SIG-M5 treated with dmso at 0.1 percent for 504 hours (cell line): ENCODE data around the gene CAPN1.
"Not testable (repeated sequence)": the region's sequence is repeated elsewhere in the genome, so short reads cannot be mapped to it uniquely, and the experiment has no call there.

Experiments
- DNase-seq: peaks from one replicate; lab custom pipeline; 2025; ENCODE audit not compliant: unreplicated experiment; lab: John Stamatoyannopoulos, UW

Gene CAPN1

GRCh38 chr11:65216830-65217229, 35.1 kb downstream of the CAPN1 start:
- DNase-seq = no peak

- no peak for DNase-seq
Measured at GRCh38 chr11:65217441-65218423, 36.0 kb downstream of the CAPN1 start.

GRCh38 chr11:65218446-65218845, 36.7 kb downstream of the CAPN1 start:
- DNase-seq = no peak

- DNase-seq = no peak
Measured at GRCh38 chr11:65219930-65220213, 38.1 kb downstream of the CAPN1 start.

GRCh38 chr11:65221026-65221425, 39.3 kb downstream of the CAPN1 start:
- DNase-seq = no peak

GRCh38 chr11:65223011-65223410, 41.3 kb downstream of the CAPN1 start:
- no peak for DNase-seq

GRCh38 chr11:65224930-65225278, 43.2 kb downstream of the CAPN1 start:
- no peak for DNase-seq

- DNase-seq = peak; percentile 31
Measured at GRCh38 chr11:65225279-65226102, 43.8 kb downstream of the CAPN1 start.

- DNase-seq = no peak
Measured at GRCh38 chr11:65226103-65226442, 44.3 kb downstream of the CAPN1 start.

GRCh38 chr11:65227879-65228278, 46.2 kb downstream of the CAPN1 start:
- no peak for DNase-seq

- DNase-seq = no peak
Measured at GRCh38 chr11:65236194-65237059, 54.7 kb downstream of the CAPN1 start.

- not testable (repeated sequence) for DNase-seq
Measured at GRCh38 chr11:65238302-65238701, 56.6 kb downstream of the CAPN1 start.

GRCh38 chr11:65241134-65241533, 59.4 kb downstream of the CAPN1 start:
- no peak for DNase-seq

- DNase-seq = no peak
Measured at GRCh38 chr11:65241692-65242091, 60.0 kb downstream of the CAPN1 start.

- DNase-seq = no peak
Measured at GRCh38 chr11:65242389-65242788, 60.7 kb downstream of the CAPN1 start.

GRCh38 chr11:65243797-65244196, 62.1 kb downstream of the CAPN1 start:
- no peak for DNase-seq

- not testable (repeated sequence) for DNase-seq
Measured at GRCh38 chr11:65245046-65245445, 63.3 kb downstream of the CAPN1 start.

GRCh38 chr11:65246506-65246905, 64.8 kb downstream of the CAPN1 start:
- DNase-seq = no peak

GRCh38 chr11:65248184-65248710, 66.5 kb downstream of the CAPN1 start:
- DNase-seq = not testable (repeated sequence)

GRCh38 chr11:65251476-65251875, 69.7 kb downstream of the CAPN1 start:
- no peak for DNase-seq

GRCh38 chr11:65254724-65255123, 73.0 kb downstream of the CAPN1 start:
- DNase-seq = no peak
